T-helper 1 cell treated with Interleukin-12 subunit alpha and Interleukin-12 subunit beta and Interleukin-4 antibody, amounts not matched to agents 30 μg/mL and 1 μg/mL, for 36 hours (primary cell): Measurements from ENCODE around the gene DNAH2.

ENCODE experiments used
- H3K27ac Mint-ChIP-seq: one replicate; pipeline ENCODE4 v1.8.0; 2021; ENCODE audit warnings: mild to moderate bottlenecking, mixed read lengths
- H3K27me3 Mint-ChIP-seq: one replicate; pipeline ENCODE4 v1.8.0; 2021; ENCODE audit warnings: low read depth, mixed read lengths
- H3K36me3 Mint-ChIP-seq: one replicate; pipeline ENCODE4 v1.8.0; 2021; ENCODE audit warnings: low read depth, mixed read lengths
- H3K4me1 Mint-ChIP-seq: one replicate; pipeline ENCODE4 v1.8.0; 2021; ENCODE audit warnings: low read depth, mixed read lengths
- H3K4me3 Mint-ChIP-seq: one replicate; pipeline ENCODE4 v1.8.0; 2021; ENCODE audit warnings: mild to moderate bottlenecking, moderate library complexity, mixed read lengths
- H3K9me3 Mint-ChIP-seq: one replicate; pipeline ENCODE4 v1.8.0; 2021; ENCODE audit warnings: mixed read lengths

The DNAH2 gene

GRCh38 chr17:7737601-7738000, 20.1 kb downstream of the DNAH2 start:
- no peaks in the 10 kb centered on the region for H3K36me3 Mint-ChIP-seq
- no peaks in the 10 kb centered on the region for H3K4me1 Mint-ChIP-seq
- H3K27me3 Mint-ChIP-seq = peaks cover 18% of the 10 kb centered on the region
- no peak overlapping the region for H3K27ac Mint-ChIP-seq
- no peaks in the 10 kb centered on the region for H3K9me3 Mint-ChIP-seq
- H3K4me3 Mint-ChIP-seq = no peak overlapping the region

- no peaks in the 10 kb centered on the region for H3K36me3 Mint-ChIP-seq
- H3K27me3 Mint-ChIP-seq = peaks cover 22% of the 10 kb centered on the region
- H3K9me3 Mint-ChIP-seq = no peaks in the 10 kb centered on the region
- no peak overlapping the region for H3K4me3 Mint-ChIP-seq
- no peaks in the 10 kb centered on the region for H3K4me1 Mint-ChIP-seq
- no peak overlapping the region for H3K27ac Mint-ChIP-seq
Observed at GRCh38 chr17:7739746-7740145, 22.2 kb downstream of the DNAH2 start.

GRCh38 chr17:7740481-7741001, 23.0 kb downstream of the DNAH2 start:
- Mint-ChIP-seq H3K36me3 (no peaks in the 10 kb centered on the region), H3K27me3 (peaks cover 22% of the 10 kb centered on the region), H3K4me1 (no peaks in the 10 kb centered on the region), H3K27ac (no peak overlapping the region), H3K4me3 (no peak overlapping the region), H3K9me3 (no peaks in the 10 kb centered on the region)

GRCh38 chr17:7742729-7743128, 25.2 kb downstream of the DNAH2 start:
- Mint-ChIP-seq H3K27ac (no peak overlapping the region), H3K9me3 (no peaks in the 10 kb centered on the region), H3K4me3 (no peak overlapping the region), H3K27me3 (peaks cover 20% of the 10 kb centered on the region), H3K36me3 (no peaks in the 10 kb centered on the region), H3K4me1 (no peaks in the 10 kb centered on the region)

GRCh38 chr17:7744416-7744815, 26.9 kb downstream of the DNAH2 start:
- Mint-ChIP-seq H3K4me3 (no peak overlapping the region), H3K36me3 (no peaks in the 10 kb centered on the region), H3K4me1 (no peaks in the 10 kb centered on the region), H3K27me3 (peaks cover 18% of the 10 kb centered on the region), H3K9me3 (no peaks in the 10 kb centered on the region), H3K27ac (no peak overlapping the region)

- Mint-ChIP-seq H3K27ac (no peak overlapping the region), H3K36me3 (no peaks in the 10 kb centered on the region), H3K9me3 (no peaks in the 10 kb centered on the region), H3K4me1 (no peaks in the 10 kb centered on the region), H3K4me3 (no peak overlapping the region), H3K27me3 (peaks cover 20% of the 10 kb centered on the region)
Observed at GRCh38 chr17:7745748-7746470, 28.4 kb downstream of the DNAH2 start.

- no peak overlapping the region for H3K27ac Mint-ChIP-seq
- no peak overlapping the region for H3K4me3 Mint-ChIP-seq
- no peaks in the 10 kb centered on the region for H3K9me3 Mint-ChIP-seq
Observed at GRCh38 chr17:7747635-7748071, 30.1 kb downstream of the DNAH2 start.

GRCh38 chr17:7748076-7748775, 30.7 kb downstream of the DNAH2 start:
- Mint-ChIP-seq H3K27ac (no peak overlapping the region), H3K4me3 (no peak overlapping the region), H3K4me1 (no peaks in the 10 kb centered on the region), H3K36me3 (no peaks in the 10 kb centered on the region), H3K27me3 (peaks cover 19% of the 10 kb centered on the region), H3K9me3 (no peaks in the 10 kb centered on the region)

More at GRCh38 chr17:7747635-7748071, 30.1 kb downstream of the DNAH2 start:
- Mint-ChIP-seq H3K4me1 (no peaks in the 10 kb centered on the region), H3K36me3 (no peaks in the 10 kb centered on the region), H3K27me3 (peaks cover 19% of the 10 kb centered on the region)

- Mint-ChIP-seq H3K27ac (no peak overlapping the region), H3K36me3 (no peaks in the 10 kb centered on the region), H3K27me3 (peaks cover 13% of the 10 kb centered on the region), H3K9me3 (no peaks in the 10 kb centered on the region), H3K4me1 (no peaks in the 10 kb centered on the region), H3K4me3 (no peak overlapping the region)
Observed at GRCh38 chr17:7750321-7750821, 32.8 kb downstream of the DNAH2 start.

- no peak overlapping the region for H3K4me3 Mint-ChIP-seq
- H3K36me3 Mint-ChIP-seq = no peaks in the 10 kb centered on the region
- H3K27me3 Mint-ChIP-seq = peaks cover 5% of the 10 kb centered on the region
- no peaks in the 10 kb centered on the region for H3K4me1 Mint-ChIP-seq
- no peaks in the 10 kb centered on the region for H3K9me3 Mint-ChIP-seq
- H3K27ac Mint-ChIP-seq = no peak overlapping the region
Observed at GRCh38 chr17:7754656-7755055, 37.1 kb downstream of the DNAH2 start.

GRCh38 chr17:7755095-7755890, 37.7 kb downstream of the DNAH2 start:
- H3K27ac Mint-ChIP-seq = no peak overlapping the region
- H3K36me3 Mint-ChIP-seq = no peaks in the 10 kb centered on the region
- peaks cover 2% of the 10 kb centered on the region for H3K27me3 Mint-ChIP-seq
- no peaks in the 10 kb centered on the region for H3K4me1 Mint-ChIP-seq
- H3K9me3 Mint-ChIP-seq = no peaks in the 10 kb centered on the region
- no peak overlapping the region for H3K4me3 Mint-ChIP-seq

GRCh38 chr17:7756968-7757367, 39.4 kb downstream of the DNAH2 start:
- H3K9me3 Mint-ChIP-seq = no peaks in the 10 kb centered on the region
- no peaks in the 10 kb centered on the region for H3K27me3 Mint-ChIP-seq
- no peaks in the 10 kb centered on the region for H3K36me3 Mint-ChIP-seq
- no peaks in the 10 kb centered on the region for H3K4me1 Mint-ChIP-seq
- H3K4me3 Mint-ChIP-seq = no peak overlapping the region
- H3K27ac Mint-ChIP-seq = no peak overlapping the region

- Mint-ChIP-seq H3K27ac (no peak overlapping the region), H3K4me1 (no peaks in the 10 kb centered on the region)
Observed at GRCh38 chr17:7763919-7764318, 46.4 kb downstream of the DNAH2 start.

GRCh38 chr17:7767004-7767403, 49.5 kb downstream of the DNAH2 start:
- Mint-ChIP-seq H3K4me1 (no peaks in the 10 kb centered on the region), H3K4me3 (no peak overlapping the region), H3K36me3 (no peaks in the 10 kb centered on the region), H3K9me3 (no peaks in the 10 kb centered on the region), H3K27ac (no peak overlapping the region), H3K27me3 (no peaks in the 10 kb centered on the region)

More at GRCh38 chr17:7763919-7764318, 46.4 kb downstream of the DNAH2 start:
- no peaks in the 10 kb centered on the region for H3K36me3 Mint-ChIP-seq
- H3K9me3 Mint-ChIP-seq = no peaks in the 10 kb centered on the region
- H3K27me3 Mint-ChIP-seq = no peaks in the 10 kb centered on the region
- no peak overlapping the region for H3K4me3 Mint-ChIP-seq
